Activated CD8-positive, alpha-beta T cell treated with anti-CD3 and anti-CD28 coated beads for 36 hours (primary cell): ENCODE measurements around the gene PLN. TPM values are rescaled to one million over a fixed set of nuclear protein-coding genes. Genes with fewer than 3 reads are reported as not detected.

Source experiments
- ATAC-seq: fragments of 200-7000 bp; cut with Tn5 transposase; one replicate; pipeline ENCODE4 v1.10.0; 2021; ENCODE audit warnings: mild to moderate bottlenecking, moderate library complexity
- CTCF ChIA-PET: fragments of 350-600 bp; sonication (Branson Sonifier 250); formaldehyde crosslinking; loops from one replicate; lab custom pipeline; 2021; ENCODE audit warnings: antibody characterized with exemption; lab: Charles Lee
- POLR2A ChIA-PET: fragments of 350-600 bp; sonication (Branson Sonifier 250); formaldehyde crosslinking; loops from one replicate; lab custom pipeline; 2021; ENCODE audit warnings: antibody characterized with exemption; lab: Charles Lee
- DNase-seq: peaks from one replicate; pipeline ENCODE4 v3.0.0-alpha.2; 2020
- H3K27ac Mint-ChIP-seq: one replicate; pipeline ENCODE4 v1.8.0; 2021; ENCODE audit warnings: mild to moderate bottlenecking, mixed read lengths
- H3K27me3 Mint-ChIP-seq: one replicate; pipeline ENCODE4 v1.8.0; 2021; ENCODE audit warnings: mixed read lengths
- H3K36me3 Mint-ChIP-seq: one replicate; pipeline ENCODE4 v1.8.0; 2021; ENCODE audit warnings: low read depth, mixed read lengths
- H3K4me1 Mint-ChIP-seq: one replicate; pipeline ENCODE4 v1.8.0; 2021; ENCODE audit warnings: low read depth, mixed read lengths
- H3K4me3 Mint-ChIP-seq: one replicate; pipeline ENCODE4 v1.8.0; 2021; ENCODE audit warnings: mild to moderate bottlenecking, moderate library complexity, mixed read lengths
- H3K9me3 Mint-ChIP-seq: one replicate; pipeline ENCODE4 v1.8.0; 2021; ENCODE audit warnings: mixed read lengths
- CTCF ChIP-seq: fragments of 200-600 bp; IDR thresholded peaks from one replicate; pipeline ENCODE4 v1.8.0; 2022; ENCODE audit warnings: antibody characterized with exemption, mild to moderate bottlenecking
- intact Hi-C: fragments of 100-400 bp; cut with micrococcal nuclease; formaldehyde crosslinking; loops from one replicate; pipeline ENCODE4 v1.10.0; 2022
- total RNA-seq, 2 experiments: library from RNA; stranded (reverse); gene quantifications; one replicate each; pipeline ENCODE4 v1.2.3, GENCODE V29; 2021

PLN gene
- not detected for total RNA-seq

- ATAC-seq (no peak), DNase-seq (no peak)
- H3K36me3 Mint-ChIP-seq: peaks cover 16% of the 10 kb centered on the region
- no peaks in the 10 kb centered on the region for H3K9me3 Mint-ChIP-seq
- H3K27ac Mint-ChIP-seq: no peak within 1 kb of the TSS
- POLR2A ChIA-PET: interaction anchor here (0.6 kb wide), 1 partner anchor 562 kb away, joined by 3 read pairs; no protein-coding TSS in a partner anchor
- H3K4me1 Mint-ChIP-seq: peaks cover 64% of the 10 kb centered on the region
- H3K27me3 Mint-ChIP-seq: no peaks in the 10 kb centered on the region
- no peak within 1 kb of the TSS for H3K4me3 Mint-ChIP-seq
- no peak for TF ChIP-seq CTCF
- CTCF ChIA-PET: interaction anchor here (0.7 to 1.3 kb wide), 3 partner anchors 265 to 1919 kb away, joined by 3 read pairs; no protein-coding TSS in a partner anchor
- intact Hi-C loops: no loop called here
Observed at GRCh38 chr6:118548136-118548535, at the start of gene PLN. Gene PLN, plus strand, starts transcription at chr6:118548296. Its CDS starts 10,626 bp downstream, at chr6:118558922.

- POLR2A ChIA-PET: interaction anchor here (1.4 kb wide), 1 partner anchor 15 kb away, joined by 4 read pairs; no protein-coding TSS in a partner anchor
- Mint-ChIP-seq H3K4me3 (no peak overlapping the region), H3K27me3 (no peaks in the 10 kb centered on the region), H3K36me3 (peaks cover 56% of the 10 kb centered on the region), H3K9me3 (peaks cover 6% of the 10 kb centered on the region), H3K27ac (no peak overlapping the region), H3K4me1 (peaks cover 15% of the 10 kb centered on the region)
- CTCF ChIA-PET: interaction anchor here (0.6 to 1.1 kb wide), 2 partner anchors 14 to 116 kb away, joined by 3 read pairs; no protein-coding TSS in a partner anchor
- TF ChIP-seq CTCF: no peak
- DNase-seq (no peak), ATAC-seq (no peak)
- intact Hi-C loops: no loop called here
Observed at GRCh38 chr6:118500130-118501015, 47.7 kb upstream of the PLN start.

GRCh38 chr6:118501099-118501498, 47.0 kb upstream of the PLN start:
- ATAC-seq (no peak), DNase-seq (no peak)
- Mint-ChIP-seq H3K9me3 (peaks cover 6% of the 10 kb centered on the region), H3K27me3 (no peaks in the 10 kb centered on the region), H3K4me1 (peaks cover 8% of the 10 kb centered on the region), H3K27ac (no peak overlapping the region), H3K4me3 (no peak overlapping the region), H3K36me3 (peaks cover 52% of the 10 kb centered on the region)
- intact Hi-C loops: no loop called here
- ChIA-PET CTCF (interaction anchor here (0.6 to 1.1 kb wide), 2 partner anchors 14 to 117 kb away, joined by 3 read pairs; no protein-coding TSS in a partner anchor), POLR2A (no interaction called here)
- no peak for TF ChIP-seq CTCF

GRCh38 chr6:118501765-118502164, 46.3 kb upstream of the PLN start:
- ChIA-PET POLR2A (no interaction called here), CTCF (no interaction called here)
- no peak for TF ChIP-seq CTCF
- no peaks in the 10 kb centered on the region for H3K27me3 Mint-ChIP-seq
- no peak for ATAC-seq
- no peak for DNase-seq
- intact Hi-C loops: no loop called here
- H3K4me3 Mint-ChIP-seq: no peak overlapping the region
- no peak overlapping the region for H3K27ac Mint-ChIP-seq
- H3K36me3 Mint-ChIP-seq: peaks cover 51% of the 10 kb centered on the region
- peaks cover 9% of the 10 kb centered on the region for H3K4me1 Mint-ChIP-seq
- peaks cover 6% of the 10 kb centered on the region for H3K9me3 Mint-ChIP-seq

- Mint-ChIP-seq H3K27me3 (no peaks in the 10 kb centered on the region), H3K36me3 (peaks cover 52% of the 10 kb centered on the region), H3K27ac (no peak overlapping the region), H3K4me1 (peaks cover 13% of the 10 kb centered on the region), H3K9me3 (peaks cover 6% of the 10 kb centered on the region), H3K4me3 (no peak overlapping the region)
- no peak for TF ChIP-seq CTCF
- DNase-seq: no peak
- ATAC-seq: no peak
- ChIA-PET CTCF (interaction anchor here (0.6 kb wide), 1 partner anchor 357 kb away, joined by 3 read pairs; no protein-coding TSS in a partner anchor), POLR2A (no interaction called here)
- intact Hi-C loops: no loop called here
Observed at GRCh38 chr6:118502169-118502568, 45.9 kb upstream of the PLN start.
